ENCODE data around the gene PROX1.

The PROX1 gene

DNA sequence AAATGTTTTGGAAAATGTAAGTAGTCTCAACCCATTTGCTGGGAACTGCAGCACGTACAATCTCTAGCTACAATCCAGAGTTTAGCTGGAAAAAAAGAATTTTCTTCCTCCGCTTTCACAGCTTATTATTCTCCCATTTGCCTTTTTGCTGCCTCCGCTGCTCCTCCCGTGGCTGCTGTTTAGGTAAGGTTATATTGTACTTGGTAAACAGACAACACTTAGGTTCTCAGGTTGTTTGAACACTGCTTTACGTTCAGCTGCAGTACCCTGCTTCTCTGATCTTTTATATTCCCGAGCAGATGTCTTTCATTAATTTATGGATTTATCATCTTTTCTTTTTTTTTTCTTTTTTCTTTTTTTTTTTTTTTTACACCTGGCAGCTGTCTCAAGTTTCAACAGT, 14.3 kb downstream of the PROX1 start:
- Histone ChIP-seq H3K27ac (ENCODE audit: low read length) (no peak overlapping the region), H3K4me2 (ENCODE audit: low read length) (no peak overlapping the region), H3K4me3 (ENCODE audit: low read length) (no peak overlapping the region), H3K9me3 (ENCODE audit: insufficient read depth, low read length) (no peaks in the 10 kb centered on the region), H3K9ac (ENCODE audit: low read length) (no peak overlapping the region), H3K36me3 (replicated peaks; ENCODE audit: low read depth, low read length) (no peaks in the 10 kb centered on the region), H3K27me3 (ENCODE audit: low read depth, low read length) (no peaks in the 10 kb centered on the region), H4K20me1 (ENCODE audit: insufficient read depth, low read length) (no peaks in the 10 kb centered on the region), H3K4me1 (ENCODE audit: low read length) (no peaks in the 10 kb centered on the region), H2AFZ (ENCODE audit: low read depth, low read length) (no peak overlapping the region), H3K79me2 (ENCODE audit: low read length) (no peaks in the 10 kb centered on the region)
- TF ChIP-seq, protein P1, sequence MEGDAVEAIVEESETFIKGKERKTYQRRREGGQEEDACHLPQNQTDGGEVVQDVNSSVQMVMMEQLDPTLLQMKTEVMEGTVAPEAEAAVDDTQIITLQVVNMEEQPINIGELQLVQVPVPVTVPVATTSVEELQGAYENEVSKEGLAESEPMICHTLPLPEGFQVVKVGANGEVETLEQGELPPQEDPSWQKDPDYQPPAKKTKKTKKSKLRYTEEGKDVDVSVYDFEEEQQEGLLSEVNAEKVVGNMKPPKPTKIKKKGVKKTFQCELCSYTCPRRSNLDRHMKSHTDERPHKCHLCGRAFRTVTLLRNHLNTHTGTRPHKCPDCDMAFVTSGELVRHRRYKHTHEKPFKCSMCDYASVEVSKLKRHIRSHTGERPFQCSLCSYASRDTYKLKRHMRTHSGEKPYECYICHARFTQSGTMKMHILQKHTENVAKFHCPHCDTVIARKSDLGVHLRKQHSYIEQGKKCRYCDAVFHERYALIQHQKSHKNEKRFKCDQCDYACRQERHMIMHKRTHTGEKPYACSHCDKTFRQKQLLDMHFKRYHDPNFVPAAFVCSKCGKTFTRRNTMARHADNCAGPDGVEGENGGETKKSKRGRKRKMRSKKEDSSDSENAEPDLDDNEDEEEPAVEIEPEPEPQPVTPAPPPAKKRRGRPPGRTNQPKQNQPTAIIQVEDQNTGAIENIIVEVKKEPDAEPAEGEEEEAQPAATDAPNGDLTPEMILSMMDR (IDR thresholded peaks at IDR 0.05; ENCODE audit: low read depth, low read length) = no peak
- no peak for TF ChIP-seq EZH2phosphoT487 (IDR thresholded peaks at IDR 0.05; ENCODE audit: low read depth)

GRCh38 chr1:214002472-214002871, 14.7 kb downstream of the PROX1 start:
- H2AFZ ChIP-seq (ENCODE audit: low read depth, low read length) = no peak overlapping the region
- H3K36me3 ChIP-seq (replicated peaks; ENCODE audit: low read depth, low read length) = no peaks in the 10 kb centered on the region
- no peaks in the 10 kb centered on the region for H4K20me1 ChIP-seq (ENCODE audit: insufficient read depth, low read length)
- no peak overlapping the region for H3K4me3 ChIP-seq (ENCODE audit: low read length)
- H3K27me3 ChIP-seq (ENCODE audit: low read depth, low read length) = no peaks in the 10 kb centered on the region
- no peak overlapping the region for H3K27ac ChIP-seq (ENCODE audit: low read length)
- no peaks in the 10 kb centered on the region for H3K79me2 ChIP-seq (ENCODE audit: low read length)
- no peaks in the 10 kb centered on the region for H3K4me1 ChIP-seq (ENCODE audit: low read length)
- H3K4me2 ChIP-seq (ENCODE audit: low read length) = no peak overlapping the region
- H3K9me3 ChIP-seq (ENCODE audit: insufficient read depth, low read length) = no peaks in the 10 kb centered on the region
- no peak overlapping the region for H3K9ac ChIP-seq (ENCODE audit: low read length)
- no peak for TF ChIP-seq EZH2phosphoT487 (IDR thresholded peaks at IDR 0.05; ENCODE audit: low read depth)
- TF ChIP-seq, protein P1 (IDR thresholded peaks at IDR 0.05; ENCODE audit: low read depth, low read length) = no peak

- Histone ChIP-seq H3K9me3 (ENCODE audit: insufficient read depth, low read length) (no peaks in the 10 kb centered on the region), H4K20me1 (ENCODE audit: insufficient read depth, low read length) (no peaks in the 10 kb centered on the region), H3K36me3 (replicated peaks; ENCODE audit: low read depth, low read length) (no peaks in the 10 kb centered on the region), H3K4me1 (ENCODE audit: low read length) (no peaks in the 10 kb centered on the region), H3K79me2 (ENCODE audit: low read length) (no peaks in the 10 kb centered on the region), H3K27ac (ENCODE audit: low read length) (no peak overlapping the region), H3K27me3 (ENCODE audit: low read depth, low read length) (no peaks in the 10 kb centered on the region), H2AFZ (ENCODE audit: low read depth, low read length) (no peak overlapping the region), H3K4me3 (ENCODE audit: low read length) (no peak overlapping the region), H3K4me2 (ENCODE audit: low read length) (no peak overlapping the region), H3K9ac (ENCODE audit: low read length) (no peak overlapping the region)
- TF ChIP-seq, protein P1 (IDR thresholded peaks at IDR 0.05; ENCODE audit: low read depth, low read length) = no peak
Measured at GRCh38 chr1:214003233-214003632, 15.5 kb downstream of the PROX1 start.

GRCh38 chr1:214004014-214004413, 16.2 kb downstream of the PROX1 start:
- no peaks in the 10 kb centered on the region for H4K20me1 ChIP-seq (ENCODE audit: insufficient read depth, low read length)
- H3K79me2 ChIP-seq (ENCODE audit: low read length) = no peaks in the 10 kb centered on the region
- H3K36me3 ChIP-seq (replicated peaks; ENCODE audit: low read depth, low read length) = no peaks in the 10 kb centered on the region
- no peaks in the 10 kb centered on the region for H3K4me1 ChIP-seq (ENCODE audit: low read length)
- no peak overlapping the region for H2AFZ ChIP-seq (ENCODE audit: low read depth, low read length)
- H3K4me3 ChIP-seq (ENCODE audit: low read length) = no peak overlapping the region
- H3K9me3 ChIP-seq (ENCODE audit: insufficient read depth, low read length) = no peaks in the 10 kb centered on the region
- H3K4me2 ChIP-seq (ENCODE audit: low read length) = no peak overlapping the region
- TF ChIP-seq EZH2phosphoT487 (IDR thresholded peaks at IDR 0.05; ENCODE audit: low read depth) = no peak
- TF ChIP-seq, protein P1 (IDR thresholded peaks at IDR 0.05; ENCODE audit: low read depth, low read length) = no peak
- no peak overlapping the region for H3K27ac ChIP-seq (ENCODE audit: low read length)
- H3K9ac ChIP-seq (ENCODE audit: low read length) = no peak overlapping the region
- H3K27me3 ChIP-seq (ENCODE audit: low read depth, low read length) = no peaks in the 10 kb centered on the region
